Measurements from ENCODE around the gene P2RY2. TPM values are rescaled to one million over a fixed set of nuclear protein-coding genes. Genes with fewer than 3 reads are reported as not detected.

Gene P2RY2
- total RNA-seq, 4 donors from 2014 or later, result 4.5 to 7.5 (median 6.7) TPM

DNA sequence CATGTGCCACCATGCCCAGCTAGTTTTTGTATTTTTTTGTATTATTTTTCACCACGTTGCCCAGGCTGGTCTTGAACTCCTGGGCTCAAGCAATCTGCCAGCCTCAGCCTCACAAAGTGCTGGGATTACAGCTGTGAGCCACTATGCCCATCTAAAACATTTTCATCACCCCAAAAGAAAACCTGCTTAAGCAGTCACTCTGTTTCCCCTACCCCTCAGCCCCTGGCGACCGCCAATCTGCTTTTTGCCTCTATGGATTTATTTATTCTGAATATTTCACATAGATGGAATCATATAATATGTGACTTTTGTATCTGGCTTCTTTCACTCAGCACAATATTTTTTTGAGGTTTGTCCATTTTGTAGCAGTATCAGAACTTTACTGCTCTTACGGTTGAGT, 18.6 kb upstream of the P2RY2 start:
- DNase-seq (ENCODE audit: low spot score in 2 of 2), result no peak
- no peaks in the 10 kb centered on the region for H3K36me3 ChIP-seq
- 83 to 95% methylated on average over 4 of the region's 4 CpGs for WGBS, 2 donors

DNA sequence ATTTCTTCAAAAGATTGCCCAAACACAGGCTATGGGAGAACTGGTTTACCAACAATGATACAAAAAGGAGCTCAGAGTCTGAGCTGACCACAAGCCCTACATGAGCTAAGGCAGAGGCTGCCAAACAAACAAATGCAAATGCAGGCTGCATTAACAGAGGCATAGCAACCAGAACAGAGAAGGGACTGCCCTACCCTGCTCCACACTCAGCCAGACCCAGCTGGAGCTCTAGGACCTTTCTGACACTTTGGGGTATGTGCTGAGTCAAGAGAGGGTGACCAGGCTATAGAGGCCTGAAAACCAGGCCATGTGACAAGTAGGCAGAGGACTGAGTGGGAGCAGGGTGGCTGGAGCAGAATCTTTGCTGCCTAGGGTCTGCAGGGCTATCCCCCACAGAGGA, 17.8 kb upstream of the P2RY2 start:
- Histone ChIP-seq H3K27me3 (no peaks in the 10 kb centered on the region), H3K4me1 (peaks cover 0 to 14% (median 0%) of the 10 kb centered on the region in 4 donors), H3K9me3 (no peaks in the 10 kb centered on the region), H3K4me3 (no peak overlapping the region), H3K27ac (peak overlapping the region in 1 of 4 donors; percentile 52), H3K36me3 (no peaks in the 10 kb centered on the region)
- DNase-seq (ENCODE audit: low spot score in 2 of 2), result no peak
- TF ChIP-seq POLR2A (IDR thresholded peaks at IDR 0.05) (no peak), EP300 (IDR thresholded peaks at IDR 0.05) (no peak)
- TF ChIP-seq, protein P1, sequence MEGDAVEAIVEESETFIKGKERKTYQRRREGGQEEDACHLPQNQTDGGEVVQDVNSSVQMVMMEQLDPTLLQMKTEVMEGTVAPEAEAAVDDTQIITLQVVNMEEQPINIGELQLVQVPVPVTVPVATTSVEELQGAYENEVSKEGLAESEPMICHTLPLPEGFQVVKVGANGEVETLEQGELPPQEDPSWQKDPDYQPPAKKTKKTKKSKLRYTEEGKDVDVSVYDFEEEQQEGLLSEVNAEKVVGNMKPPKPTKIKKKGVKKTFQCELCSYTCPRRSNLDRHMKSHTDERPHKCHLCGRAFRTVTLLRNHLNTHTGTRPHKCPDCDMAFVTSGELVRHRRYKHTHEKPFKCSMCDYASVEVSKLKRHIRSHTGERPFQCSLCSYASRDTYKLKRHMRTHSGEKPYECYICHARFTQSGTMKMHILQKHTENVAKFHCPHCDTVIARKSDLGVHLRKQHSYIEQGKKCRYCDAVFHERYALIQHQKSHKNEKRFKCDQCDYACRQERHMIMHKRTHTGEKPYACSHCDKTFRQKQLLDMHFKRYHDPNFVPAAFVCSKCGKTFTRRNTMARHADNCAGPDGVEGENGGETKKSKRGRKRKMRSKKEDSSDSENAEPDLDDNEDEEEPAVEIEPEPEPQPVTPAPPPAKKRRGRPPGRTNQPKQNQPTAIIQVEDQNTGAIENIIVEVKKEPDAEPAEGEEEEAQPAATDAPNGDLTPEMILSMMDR (IDR thresholded peaks at IDR 0.05), result no peak

More for the DNA sequence above, 18.6 kb upstream of the P2RY2 start:
- peaks cover 0 to 14% (median 0%) of the 10 kb centered on the region in 4 donors for H3K4me1 ChIP-seq
- H3K4me3 ChIP-seq, result no peak overlapping the region
- H3K27ac ChIP-seq, result no peak overlapping the region
- TF ChIP-seq POLR2A (IDR thresholded peaks at IDR 0.05), result no peak
- TF ChIP-seq, protein P1 (IDR thresholded peaks at IDR 0.05), result no peak
- no peak for TF ChIP-seq EP300 (IDR thresholded peaks at IDR 0.05)
- no peaks in the 10 kb centered on the region for H3K27me3 ChIP-seq
- H3K9me3 ChIP-seq, result no peaks in the 10 kb centered on the region

DNA sequence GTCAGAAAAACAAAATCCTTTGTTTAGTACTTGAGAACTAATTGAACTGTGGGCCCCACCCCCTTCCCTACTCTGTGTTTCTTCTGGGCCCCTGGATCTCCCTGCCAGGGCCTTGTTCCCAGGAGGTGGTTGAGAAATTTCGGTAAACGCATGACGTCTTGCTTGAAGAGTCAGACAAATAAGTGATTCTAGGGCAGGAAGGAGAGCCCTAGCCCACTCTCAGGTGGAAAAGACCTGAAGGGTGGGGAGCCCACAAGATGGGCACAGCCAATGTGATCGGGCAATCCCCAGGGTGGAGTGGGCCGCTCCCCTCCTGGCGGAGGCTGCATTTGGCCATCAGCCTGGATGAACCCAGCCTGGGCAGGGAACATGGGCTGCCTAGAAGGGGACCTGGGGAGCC, 16.8 kb upstream of the P2RY2 start:
- Histone ChIP-seq H3K4me1 (peaks cover 0 to 14% (median 0%) of the 10 kb centered on the region in 4 donors), H3K9me3 (no peaks in the 10 kb centered on the region), H3K27ac (peak overlapping the region in 1 of 4 donors; percentile 64), H3K4me3 (no peak overlapping the region), H3K27me3 (no peaks in the 10 kb centered on the region), H3K36me3 (no peaks in the 10 kb centered on the region)
- peak in 1 of 2 donors; percentile 34 for TF ChIP-seq EP300 (IDR thresholded peaks at IDR 0.05)
- no peak for TF ChIP-seq POLR2A (IDR thresholded peaks at IDR 0.05)
- TF ChIP-seq, protein P1 (IDR thresholded peaks at IDR 0.05), result no peak
- peak in 1 of 2 donors; percentile 57 for DNase-seq (ENCODE audit: low spot score in 2 of 2)
- 60 to 66% methylated on average over 6 of the region's 6 CpGs for WGBS, 2 donors

DNA sequence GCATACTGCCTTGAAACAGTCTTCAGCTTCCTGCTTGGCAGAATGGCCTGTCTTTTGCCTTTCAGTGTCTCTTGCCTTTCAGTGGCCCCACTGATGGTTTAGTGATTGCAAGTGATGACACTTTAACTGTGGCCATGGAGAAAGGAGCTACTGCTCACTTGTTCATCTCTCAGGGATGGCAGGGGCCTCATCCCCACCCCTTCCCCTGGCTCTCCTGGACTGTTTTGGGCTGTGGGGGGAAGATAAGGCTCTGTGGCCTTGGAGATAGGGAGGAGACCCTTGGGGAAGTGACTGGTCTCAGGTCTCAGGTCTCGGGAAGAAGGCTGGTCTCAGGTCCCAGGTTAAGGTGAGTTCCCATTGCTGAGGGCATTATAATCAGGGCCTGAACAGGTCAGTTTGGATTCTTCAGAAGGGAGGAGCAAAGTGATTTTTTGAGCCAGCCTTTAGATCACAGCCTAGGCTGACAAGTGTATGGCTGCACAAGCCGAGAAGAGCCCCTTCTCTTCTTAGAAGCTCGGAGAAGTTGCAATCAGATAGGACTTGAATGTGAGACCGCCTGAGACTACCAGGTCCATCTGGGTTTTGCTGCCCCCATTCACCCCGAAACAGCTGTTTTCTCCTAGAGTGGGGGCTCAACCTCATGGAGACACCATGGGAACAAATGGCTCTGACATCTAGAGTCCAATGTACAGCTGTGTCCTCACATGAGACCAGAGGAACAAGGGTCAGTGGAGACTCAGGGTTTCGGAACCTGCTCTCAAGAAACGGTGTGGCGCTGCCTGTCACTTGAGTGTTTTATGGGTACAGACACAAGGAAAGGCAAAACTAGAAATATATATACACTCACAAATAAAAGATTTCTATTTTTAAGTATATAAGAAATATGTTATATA, 15.9 kb upstream of the P2RY2 start:
- H3K4me3 ChIP-seq, result no peak overlapping the region
- 91 to 93% methylated on average over 8 of the region's 8 CpGs for WGBS, 2 donors
- DNase-seq (ENCODE audit: low spot score in 2 of 2), result no peak
- no peaks in the 10 kb centered on the region for H3K27me3 ChIP-seq
- H3K9me3 ChIP-seq, result no peaks in the 10 kb centered on the region
- peaks cover 0 to 14% (median 0%) of the 10 kb centered on the region in 4 donors for H3K4me1 ChIP-seq
- TF ChIP-seq, protein P1 (IDR thresholded peaks at IDR 0.05), result no peak
- H3K36me3 ChIP-seq, result no peaks in the 10 kb centered on the region
- peak overlapping the region in 1 of 4 donors; percentile 64 for H3K27ac ChIP-seq

DNA sequence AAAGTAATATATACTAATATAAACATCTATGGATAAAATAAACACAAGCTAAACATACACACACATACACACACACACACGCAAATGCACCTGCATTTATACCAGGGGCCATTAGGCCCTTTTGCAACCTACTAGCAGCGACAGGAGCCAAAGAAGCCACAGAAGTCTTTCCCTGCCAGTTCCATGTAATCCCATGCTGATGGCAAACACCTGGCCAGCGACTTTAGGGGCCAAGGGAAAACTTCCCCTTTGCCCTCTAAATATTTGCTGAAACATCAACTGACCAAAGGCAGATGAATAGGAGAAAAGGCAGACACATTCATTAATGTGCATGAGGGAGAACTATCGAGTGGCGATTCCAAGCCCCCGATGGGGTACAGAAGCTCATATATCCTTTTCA, 14.8 kb upstream of the P2RY2 start:
- no peak overlapping the region for H3K27ac ChIP-seq
- H3K27me3 ChIP-seq, result no peaks in the 10 kb centered on the region
- no peaks in the 10 kb centered on the region for H3K9me3 ChIP-seq
- H3K36me3 ChIP-seq, result no peaks in the 10 kb centered on the region
- TF ChIP-seq POLR2A (IDR thresholded peaks at IDR 0.05) (no peak), EP300 (IDR thresholded peaks at IDR 0.05) (no peak)
- TF ChIP-seq, protein P1 (IDR thresholded peaks at IDR 0.05), result no peak
- H3K4me1 ChIP-seq, result peaks cover 0 to 14% (median 0%) of the 10 kb centered on the region in 4 donors
- no peak overlapping the region for H3K4me3 ChIP-seq
- WGBS, 2 donors, result 81 to 85% methylated on average over 6 of the region's 6 CpGs
- no peak for DNase-seq (ENCODE audit: low spot score in 2 of 2)

Measured in tibial nerve (tissue), 4 donors.